ENCODE data around the gene PHYKPL.
"Not testable (repeated sequence)": the region's sequence is repeated elsewhere in the genome, so short reads cannot be mapped to it uniquely, and the experiment has no call there.

Gene PHYKPL

GRCh38 chr5:178265746-178266145 lies 33.1 kb upstream of the PHYKPL start:
- no peak for DNase-seq (ENCODE audit: low read depth in 2 of 3, low spot score in 1 of 3)

- DNase-seq (ENCODE audit: low read depth in 2 of 3, low spot score in 1 of 3), result no peak
Measured at GRCh38 chr5:178264044-178264443, 31.4 kb upstream of the PHYKPL start.

GRCh38 chr5:178261666-178262600 lies 29.3 kb upstream of the PHYKPL start:
- no peak for DNase-seq (ENCODE audit: low read depth in 2 of 3, low spot score in 1 of 3)

- DNase-seq (ENCODE audit: low read depth in 2 of 3, low spot score in 1 of 3), result no peak
Measured at GRCh38 chr5:178259623-178260536, 27.3 kb upstream of the PHYKPL start.

- DNase-seq (ENCODE audit: low read depth in 2 of 3, low spot score in 1 of 3), result no peak
Measured at GRCh38 chr5:178257650-178258049, 25.0 kb upstream of the PHYKPL start.

GRCh38 chr5:178256746-178257145 lies 24.1 kb upstream of the PHYKPL start:
- no peak for DNase-seq (ENCODE audit: low read depth in 2 of 3, low spot score in 1 of 3)

GRCh38 chr5:178253632-178254031 lies 21.0 kb upstream of the PHYKPL start:
- DNase-seq (ENCODE audit: low read depth in 2 of 3, low spot score in 1 of 3), result not testable (repeated sequence)

- DNase-seq (ENCODE audit: low read depth in 2 of 3, low spot score in 1 of 3), result no peak
Measured at GRCh38 chr5:178252258-178252657, 19.7 kb upstream of the PHYKPL start.

GRCh38 chr5:178250263-178250662 lies 17.7 kb upstream of the PHYKPL start:
- DNase-seq (ENCODE audit: low read depth in 2 of 3, low spot score in 1 of 3), result no peak

GRCh38 chr5:178249191-178249989 lies 16.8 kb upstream of the PHYKPL start:
- no peak for DNase-seq (ENCODE audit: low read depth in 2 of 3, low spot score in 1 of 3)

- DNase-seq (ENCODE audit: low read depth in 2 of 3, low spot score in 1 of 3), result no peak
Measured at GRCh38 chr5:178248750-178249149, 16.1 kb upstream of the PHYKPL start.

GRCh38 chr5:178247481-178248456 lies 15.2 kb upstream of the PHYKPL start:
- no peak for DNase-seq (ENCODE audit: low read depth in 2 of 3, low spot score in 1 of 3)

- no peak for DNase-seq (ENCODE audit: low read depth in 2 of 3, low spot score in 1 of 3)
Measured at GRCh38 chr5:178246624-178247279, 14.2 kb upstream of the PHYKPL start.

- DNase-seq (ENCODE audit: low read depth in 2 of 3, low spot score in 1 of 3), result no peak
Measured at GRCh38 chr5:178245389-178245788, 12.8 kb upstream of the PHYKPL start.

GRCh38 chr5:178244576-178244975 lies 12.0 kb upstream of the PHYKPL start:
- DNase-seq (ENCODE audit: low read depth in 2 of 3, low spot score in 1 of 3), result no peak

GRCh38 chr5:178242416-178242815 lies 9.8 kb upstream of the PHYKPL start:
- DNase-seq (ENCODE audit: low read depth in 2 of 3, low spot score in 1 of 3), result no peak

- DNase-seq (ENCODE audit: low read depth in 2 of 3, low spot score in 1 of 3), result no peak
Measured at GRCh38 chr5:178241688-178242231, 9.2 kb upstream of the PHYKPL start.

- no peak for DNase-seq (ENCODE audit: low read depth in 2 of 3, low spot score in 1 of 3)
Measured at GRCh38 chr5:178241231-178241663, 8.6 kb upstream of the PHYKPL start.

- no peak for DNase-seq (ENCODE audit: low read depth in 2 of 3, low spot score in 1 of 3)
Measured at GRCh38 chr5:178240766-178241165, 8.2 kb upstream of the PHYKPL start.

Data from stimulated activated CD4-positive, alpha-beta T cell treated with anti-CD3 and anti-CD28 coated beads, Interleukin-12 subunit alpha, Interleukin-12 subunit beta, amount 100 ng/mL, for 48 hours (primary cell).